ENCODE data around the gene HAUS3.

The HAUS3 gene

GRCh38 chr4:2280531-2281300 lies 38.8 kb upstream of the HAUS3 start (continued):
- TF ChIP-seq ZNF174 (tag by site-specific recombination; IDR thresholded peaks at IDR 0.05), result no peak

- ChIA-PET POLR2A (no interaction called here), CTCF (no interaction called here)
- Histone ChIP-seq H3K9me3 (ENCODE audit: control insufficient read depth, insufficient read depth, low read depth, low read length) (no peaks in the 10 kb centered on the region), H3K36me3 (ENCODE audit: control insufficient read depth in 2 of 2, insufficient read depth in 1 of 2, low read length in 2 of 2) (no peaks in the 10 kb centered on the region), H3K4me3 (ENCODE audit: low read depth, low read length) (no peak overlapping the region), H3K27ac (ENCODE audit: extremely low read depth, low read depth, low read length) (no peak overlapping the region), H3K4me1 (ENCODE audit: control insufficient read depth, insufficient read depth, low read length) (no peaks in the 10 kb centered on the region)
- TF ChIP-seq ZNF555 (tag by site-specific recombination; conservative IDR thresholded peaks at IDR 0.05) (no peak), ZNF202 (tag by site-specific recombination; IDR thresholded peaks at IDR 0.05; ENCODE audit: borderline replicate concordance) (no peak), SCRT2 (tag by site-specific recombination; IDR thresholded peaks at IDR 0.05) (no peak), ZNF830 (tag by site-specific recombination; IDR thresholded peaks at IDR 0.05; ENCODE audit: low read depth) (no peak), MEIS1 (CRISPR knock-in tag; IDR thresholded peaks at IDR 0.05; ENCODE audit: borderline replicate concordance) (no peak), KLF17 (tag by site-specific recombination; IDR thresholded peaks at IDR 0.05) (no peak), ZNF175 (tag by site-specific recombination; IDR thresholded peaks at IDR 0.05) (no peak), SP7 (tag by site-specific recombination; IDR thresholded peaks at IDR 0.05) (no peak), ZNF335 (tag by site-specific recombination; conservative IDR thresholded peaks at IDR 0.05) (no peak), YY2 (tag by site-specific recombination; IDR thresholded peaks at IDR 0.05) (no peak), ZNF610 (tag by site-specific recombination; IDR thresholded peaks at IDR 0.05; ENCODE audit: borderline replicate concordance) (no peak), ZNF354C (tag by site-specific recombination; IDR thresholded peaks at IDR 0.05; ENCODE audit: borderline replicate concordance, low read depth) (no peak)
Observed at GRCh38 chr4:2277956-2278355, 36.0 kb upstream of the HAUS3 start.

- Histone ChIP-seq H3K4me1 (ENCODE audit: control insufficient read depth, insufficient read depth, low read length) (no peaks in the 10 kb centered on the region), H3K27ac (ENCODE audit: extremely low read depth, low read depth, low read length) (no peak overlapping the region), H3K36me3 (ENCODE audit: control insufficient read depth in 2 of 2, insufficient read depth in 1 of 2, low read length in 2 of 2) (no peaks in the 10 kb centered on the region), H3K4me3 (ENCODE audit: low read depth, low read length) (no peak overlapping the region), H3K9me3 (ENCODE audit: control insufficient read depth, insufficient read depth, low read depth, low read length) (no peaks in the 10 kb centered on the region)
- no peak for TF ChIP-seq ZNF529 (tag by site-specific recombination; IDR thresholded peaks at IDR 0.05; ENCODE audit: insufficient replicate concordance)
- TF ChIP-seq ZNF341 (tag by site-specific recombination; IDR thresholded peaks at IDR 0.05; ENCODE audit: low read depth), result no peak
- no peak for TF ChIP-seq HOXD13 (CRISPR knock-in tag; IDR thresholded peaks at IDR 0.05; ENCODE audit: borderline replicate concordance)
- TF ChIP-seq ZFP3 (tag by site-specific recombination; IDR thresholded peaks at IDR 0.05; ENCODE audit: low read depth), result no peak
- no peak for TF ChIP-seq ZFP41 (tag by site-specific recombination; IDR thresholded peaks at IDR 0.05; ENCODE audit: borderline replicate concordance)
- no peak for TF ChIP-seq ZNF221 (tag by site-specific recombination; IDR thresholded peaks at IDR 0.05; ENCODE audit: borderline replicate concordance)
- no peak for TF ChIP-seq ZNF600 (tag by site-specific recombination; IDR thresholded peaks at IDR 0.05)
- TF ChIP-seq ZNF513 (tag by site-specific recombination; IDR thresholded peaks at IDR 0.05), result no peak
- no peak for TF ChIP-seq OSR2 (tag by site-specific recombination; IDR thresholded peaks at IDR 0.05)
- TF ChIP-seq GLIS2 (tag by site-specific recombination; IDR thresholded peaks at IDR 0.05), result no peak
- no peak for TF ChIP-seq GLI4 (tag by site-specific recombination; IDR thresholded peaks at IDR 0.05)
- no peak for TF ChIP-seq ZFP37 (tag by site-specific recombination; IDR thresholded peaks at IDR 0.05)
- no peak for TF ChIP-seq ZNF37A (tag by site-specific recombination; IDR thresholded peaks at IDR 0.05)
- no peak for TF ChIP-seq KLF17 (tag by site-specific recombination; IDR thresholded peaks at IDR 0.05)
- TF ChIP-seq ZNF398 (tag by site-specific recombination; IDR thresholded peaks at IDR 0.05), result no peak
- POLR2A ChIA-PET, result no interaction called here
- CTCF ChIA-PET, result interaction anchor here (0.6 kb wide), 1 partner anchor 114 kb away, joined by 3 read pairs; no protein-coding TSS in a partner anchor
Observed at GRCh38 chr4:2276581-2277325, 34.8 kb upstream of the HAUS3 start.

Data from HEK293 (cell line).